Thyroid gland (tissue), 4 donors: ENCODE data around the gene TMEM30B.

Experiments
- POLR2A ChIP-seq, 2 donors: fragments of 450-650 bp; IDR thresholded peaks; one replicate each; pipeline ENCODE4 v1.6.1; 2017; ENCODE audit warnings: antibody characterized with exemption in 2 of 2, mild to moderate bottlenecking in 2 of 2, moderate library complexity in 1 of 2
- TF ChIP-seq, protein P1 (sequence below), 6 experiments: fragments of 200-600 bp in 3 of 6; fragments of 450-650 bp in 3 of 6; sonication (generic) in 3 of 6; IDR thresholded peaks; one replicate each; pipeline ENCODE4 v1.5.1; 2016 to 2019; ENCODE audit warnings: antibody characterized with exemption in 6 of 6, mild to moderate bottlenecking in 2 of 6, inconsistent platforms in 1 of 6, moderate library complexity in 1 of 6

DNA sequence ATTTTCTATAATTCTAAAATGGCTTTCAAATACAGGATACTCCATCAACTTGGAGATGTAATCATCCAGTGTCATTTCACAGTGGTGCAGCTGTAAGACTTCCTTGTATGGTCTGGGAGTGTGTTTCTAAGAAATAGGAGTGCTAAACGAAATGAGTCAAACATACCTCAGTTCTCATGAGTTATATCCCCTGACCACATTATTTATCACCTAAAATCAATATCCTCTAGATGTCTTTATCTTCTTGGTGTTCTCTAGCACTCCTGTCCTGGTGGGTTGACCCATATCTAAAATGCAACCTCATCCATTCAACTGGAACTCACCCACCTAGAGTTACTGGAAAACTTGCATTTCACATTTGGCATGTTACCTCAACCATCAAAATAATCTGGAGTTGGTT, 33.2 kb downstream of the TMEM30B start:
- TF ChIP-seq, protein P1, sequence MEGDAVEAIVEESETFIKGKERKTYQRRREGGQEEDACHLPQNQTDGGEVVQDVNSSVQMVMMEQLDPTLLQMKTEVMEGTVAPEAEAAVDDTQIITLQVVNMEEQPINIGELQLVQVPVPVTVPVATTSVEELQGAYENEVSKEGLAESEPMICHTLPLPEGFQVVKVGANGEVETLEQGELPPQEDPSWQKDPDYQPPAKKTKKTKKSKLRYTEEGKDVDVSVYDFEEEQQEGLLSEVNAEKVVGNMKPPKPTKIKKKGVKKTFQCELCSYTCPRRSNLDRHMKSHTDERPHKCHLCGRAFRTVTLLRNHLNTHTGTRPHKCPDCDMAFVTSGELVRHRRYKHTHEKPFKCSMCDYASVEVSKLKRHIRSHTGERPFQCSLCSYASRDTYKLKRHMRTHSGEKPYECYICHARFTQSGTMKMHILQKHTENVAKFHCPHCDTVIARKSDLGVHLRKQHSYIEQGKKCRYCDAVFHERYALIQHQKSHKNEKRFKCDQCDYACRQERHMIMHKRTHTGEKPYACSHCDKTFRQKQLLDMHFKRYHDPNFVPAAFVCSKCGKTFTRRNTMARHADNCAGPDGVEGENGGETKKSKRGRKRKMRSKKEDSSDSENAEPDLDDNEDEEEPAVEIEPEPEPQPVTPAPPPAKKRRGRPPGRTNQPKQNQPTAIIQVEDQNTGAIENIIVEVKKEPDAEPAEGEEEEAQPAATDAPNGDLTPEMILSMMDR (IDR thresholded peaks at IDR 0.05): no peak
- TF ChIP-seq POLR2A (IDR thresholded peaks at IDR 0.05): no peak
